Measurements from ENCODE around the gene SPTB.

Gene SPTB

GRCh38 chr14:64706593-64707193 is 173.0 kb downstream of the SPTB start:
- no peaks in the 10 kb centered on the region for H3K9me3 ChIP-seq (ENCODE audit: control extremely low read depth in 1 of 5, control insufficient read depth in 4 of 5, insufficient read depth in 2 of 5, low read depth in 1 of 5, low read length in 4 of 5)
- peaks cover 0 to 3% (median 0%) of the 10 kb centered on the region in 4 experiments for H3K36me3 ChIP-seq (ENCODE audit: control insufficient read depth in 4 of 4, insufficient read depth in 4 of 4, low read length in 3 of 4)
- H3K27me3 ChIP-seq (replicated peaks in 2 of 5; ENCODE audit: control insufficient read depth in 4 of 5, insufficient read depth in 5 of 5, low read length in 4 of 5), result peaks cover 0 to 52% (median 24%) of the 10 kb centered on the region in 5 experiments
- H3K4me1 ChIP-seq (ENCODE audit: control extremely low read depth in 1 of 4, control insufficient read depth in 4 of 4, insufficient read depth in 4 of 4, low read length in 3 of 4), result peaks cover 25 to 91% (median 62%) of the 10 kb centered on the region in 4 experiments
- H3K27ac ChIP-seq (ENCODE audit: insufficient read depth in 1 of 2, low read depth in 1 of 2, low read length in 2 of 2, poor library complexity in 1 of 2, severe bottlenecking in 2 of 2), result no peak overlapping the region
- H3K4me3 ChIP-seq (ENCODE audit: control insufficient read depth in 1 of 7, extremely low read depth in 1 of 7, insufficient read depth in 4 of 7, low read depth in 2 of 7, low read length in 6 of 7), result peak overlapping the region in 1 of 7 experiments; percentile 74
- DNase-seq, result no peak
- ChIA-PET CTCF (interaction anchor here (0.8 to 4.3 kb wide), 7 partner anchors 9 to 58 kb away, joined by 3 to 20 read pairs (median 3); no protein-coding TSS in a partner anchor), POLR2A (no interaction called here)
- WGBS (ENCODE audit: insufficient coverage), result 95% methylated on average over 12 of the region's 14 CpGs

GRCh38 chr14:64706119-64706592 is 173.6 kb downstream of the SPTB start:
- no peak for DNase-seq
- ChIA-PET POLR2A (no interaction called here), CTCF (interaction anchor here (0.8 to 4.3 kb wide), 5 partner anchors 8 to 58 kb away, joined by 3 to 20 read pairs (median 3); no protein-coding TSS in a partner anchor)
- Histone ChIP-seq H3K27ac (ENCODE audit: insufficient read depth in 1 of 2, low read depth in 1 of 2, low read length in 2 of 2, poor library complexity in 1 of 2, severe bottlenecking in 2 of 2) (no peak overlapping the region), H3K4me3 (ENCODE audit: control insufficient read depth in 1 of 7, extremely low read depth in 1 of 7, insufficient read depth in 4 of 7, low read depth in 2 of 7, low read length in 6 of 7) (peak overlapping the region in 1 of 7 experiments; percentile 74), H3K9me3 (ENCODE audit: control extremely low read depth in 1 of 5, control insufficient read depth in 4 of 5, insufficient read depth in 2 of 5, low read depth in 1 of 5, low read length in 4 of 5) (no peaks in the 10 kb centered on the region), H3K36me3 (ENCODE audit: control insufficient read depth in 4 of 4, insufficient read depth in 4 of 4, low read length in 3 of 4) (peaks cover 0 to 3% (median 0%) of the 10 kb centered on the region in 4 experiments), H3K27me3 (replicated peaks in 2 of 5; ENCODE audit: control insufficient read depth in 4 of 5, insufficient read depth in 5 of 5, low read length in 4 of 5) (peaks cover 0 to 58% (median 29%) of the 10 kb centered on the region in 5 experiments), H3K4me1 (ENCODE audit: control extremely low read depth in 1 of 4, control insufficient read depth in 4 of 4, insufficient read depth in 4 of 4, low read length in 3 of 4) (peaks cover 25 to 94% (median 62%) of the 10 kb centered on the region in 4 experiments)
- WGBS (ENCODE audit: insufficient coverage), result 72% methylated on average over 4 of the region's 4 CpGs

- Histone ChIP-seq H3K27ac (ENCODE audit: insufficient read depth in 1 of 2, low read depth in 1 of 2, low read length in 2 of 2, poor library complexity in 1 of 2, severe bottlenecking in 2 of 2) (no peak overlapping the region), H3K4me3 (ENCODE audit: control insufficient read depth in 1 of 7, extremely low read depth in 1 of 7, insufficient read depth in 4 of 7, low read depth in 2 of 7, low read length in 6 of 7) (peak overlapping the region in 6 of 7 experiments; percentile 9 to 74 (median 62)), H3K9me3 (ENCODE audit: control extremely low read depth in 1 of 5, control insufficient read depth in 4 of 5, insufficient read depth in 2 of 5, low read depth in 1 of 5, low read length in 4 of 5) (no peaks in the 10 kb centered on the region), H3K4me1 (ENCODE audit: control extremely low read depth in 1 of 4, control insufficient read depth in 4 of 4, insufficient read depth in 4 of 4, low read length in 3 of 4) (peaks cover 25 to 95% (median 62%) of the 10 kb centered on the region in 4 experiments), H3K27me3 (replicated peaks in 2 of 5; ENCODE audit: control insufficient read depth in 4 of 5, insufficient read depth in 5 of 5, low read length in 4 of 5) (peaks cover 0 to 64% (median 32%) of the 10 kb centered on the region in 5 experiments), H3K36me3 (ENCODE audit: control insufficient read depth in 4 of 4, insufficient read depth in 4 of 4, low read length in 3 of 4) (no peaks in the 10 kb centered on the region)
- 6% methylated on average over 13 of the region's 18 CpGs for WGBS (ENCODE audit: insufficient coverage)
- peak in 2 of 3 donors; percentile 47 to 52 for DNase-seq
- ChIA-PET POLR2A (no interaction called here), CTCF (interaction anchor here (0.7 to 1.8 kb wide), 6 partner anchors 8 to 117 kb away, joined by 3 to 4 read pairs (median 3); no protein-coding TSS in a partner anchor)
Observed at GRCh38 chr14:64705381-64706118, 174.2 kb downstream of the SPTB start.

GRCh38 chr14:64704743-64705380 is 174.8 kb downstream of the SPTB start:
- Histone ChIP-seq H3K4me3 (ENCODE audit: control insufficient read depth in 1 of 7, extremely low read depth in 1 of 7, insufficient read depth in 4 of 7, low read depth in 2 of 7, low read length in 6 of 7) (peak overlapping the region; percentile 9 to 74 (median 57)), H3K27ac (ENCODE audit: insufficient read depth in 1 of 2, low read depth in 1 of 2, low read length in 2 of 2, poor library complexity in 1 of 2, severe bottlenecking in 2 of 2) (no peak overlapping the region), H3K4me1 (ENCODE audit: control extremely low read depth in 1 of 4, control insufficient read depth in 4 of 4, insufficient read depth in 4 of 4, low read length in 3 of 4) (peaks cover 22 to 93% (median 60%) of the 10 kb centered on the region in 4 experiments), H3K9me3 (ENCODE audit: control extremely low read depth in 1 of 5, control insufficient read depth in 4 of 5, insufficient read depth in 2 of 5, low read depth in 1 of 5, low read length in 4 of 5) (no peaks in the 10 kb centered on the region), H3K36me3 (ENCODE audit: control insufficient read depth in 4 of 4, insufficient read depth in 4 of 4, low read length in 3 of 4) (no peaks in the 10 kb centered on the region), H3K27me3 (replicated peaks in 2 of 5; ENCODE audit: control insufficient read depth in 4 of 5, insufficient read depth in 5 of 5, low read length in 4 of 5) (peaks cover 0 to 66% (median 34%) of the 10 kb centered on the region in 5 experiments)
- peak in 1 of 3 donors; percentile 40 for DNase-seq
- CTCF ChIA-PET, result interaction anchor here (0.7 to 1.2 kb wide), 4 partner anchors 29 to 118 kb away, joined by 3 read pairs; no protein-coding TSS in a partner anchor
- POLR2A ChIA-PET, result no interaction called here
- WGBS (ENCODE audit: insufficient coverage), result under 1% methylated on average over 20 of the region's 51 CpGs

DNA sequence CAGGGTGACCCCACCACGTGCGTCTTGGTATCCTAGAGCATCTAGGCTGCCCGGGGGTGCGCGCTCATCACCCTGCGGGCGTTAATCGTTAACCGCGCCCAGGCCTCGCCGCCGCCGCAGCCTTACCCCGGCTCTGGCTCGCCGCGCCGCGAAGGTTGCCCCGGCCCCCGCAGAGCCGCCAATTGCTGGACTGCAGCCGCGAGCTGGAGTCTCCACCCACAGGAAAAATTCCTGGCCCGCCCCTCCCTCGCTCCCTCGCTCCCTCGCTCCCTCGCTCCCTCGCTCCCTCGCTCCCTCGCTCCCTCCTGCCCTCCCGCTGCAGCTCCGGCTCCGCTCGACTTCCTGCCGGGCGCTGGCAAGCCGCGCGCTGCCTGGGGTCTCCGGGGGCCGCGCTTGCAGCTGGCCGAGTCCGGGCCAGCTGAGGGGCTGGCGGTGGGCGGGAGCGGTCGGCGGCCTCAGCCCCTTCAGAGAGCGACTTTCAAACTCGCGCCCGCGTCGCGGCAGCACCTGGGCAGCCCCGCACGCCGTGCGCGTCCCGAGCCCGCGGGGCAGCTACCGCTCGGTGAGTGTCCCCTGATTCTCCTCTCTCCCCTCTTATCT is 175.5 kb downstream of the SPTB start, which contains the start of gene PLEKHG3:
TSS of gene PLEKHG3 (plus strand) at position 282 of the 600 bp plus-strand sequence. CDS start 23,208 bp downstream, outside the sequence.
- WGBS (ENCODE audit: insufficient coverage), result 0% methylated on average over 61 of the region's 69 CpGs
- H3K27me3 ChIP-seq (replicated peaks in 2 of 5; ENCODE audit: control insufficient read depth in 4 of 5, insufficient read depth in 5 of 5, low read length in 4 of 5), result peaks cover 0 to 66% (median 34%) of the 10 kb centered on the region in 5 experiments
- CTCF ChIA-PET, result interaction anchor here (0.7 to 1.2 kb wide), 2 partner anchors 29 to 119 kb away, joined by 3 read pairs; no protein-coding TSS in a partner anchor
- H3K4me3 ChIP-seq (ENCODE audit: control insufficient read depth in 1 of 7, extremely low read depth in 1 of 7, insufficient read depth in 4 of 7, low read depth in 2 of 7, low read length in 6 of 7), result peak within 1 kb of the TSS; percentile 11 to 74 (median 58)
- POLR2A ChIA-PET, result no interaction called here
- peak in 2 of 3 donors; percentile 43 to 58 for DNase-seq
- no peaks in the 10 kb centered on the region for H3K9me3 ChIP-seq (ENCODE audit: control extremely low read depth in 1 of 5, control insufficient read depth in 4 of 5, insufficient read depth in 2 of 5, low read depth in 1 of 5, low read length in 4 of 5)
- no peaks in the 10 kb centered on the region for H3K36me3 ChIP-seq (ENCODE audit: control insufficient read depth in 4 of 4, insufficient read depth in 4 of 4, low read length in 3 of 4)
- peaks cover 20 to 93% (median 58%) of the 10 kb centered on the region in 4 experiments for H3K4me1 ChIP-seq (ENCODE audit: control extremely low read depth in 1 of 4, control insufficient read depth in 4 of 4, insufficient read depth in 4 of 4, low read length in 3 of 4)
- H3K27ac ChIP-seq (ENCODE audit: insufficient read depth in 1 of 2, low read depth in 1 of 2, low read length in 2 of 2, poor library complexity in 1 of 2, severe bottlenecking in 2 of 2), result no peak within 1 kb of the TSS

- peaks cover 17 to 93% (median 58%) of the 10 kb centered on the region in 4 experiments for H3K4me1 ChIP-seq (ENCODE audit: control extremely low read depth in 1 of 4, control insufficient read depth in 4 of 4, insufficient read depth in 4 of 4, low read length in 3 of 4)
- 6% methylated on average over 18 of the region's 26 CpGs for WGBS (ENCODE audit: insufficient coverage)
- ChIA-PET POLR2A (no interaction called here), CTCF (no interaction called here)
- peaks cover 0 to 66% (median 34%) of the 10 kb centered on the region in 5 experiments for H3K27me3 ChIP-seq (replicated peaks in 2 of 5; ENCODE audit: control insufficient read depth in 4 of 5, insufficient read depth in 5 of 5, low read length in 4 of 5)
- no peaks in the 10 kb centered on the region for H3K36me3 ChIP-seq (ENCODE audit: control insufficient read depth in 4 of 4, insufficient read depth in 4 of 4, low read length in 3 of 4)
- no peaks in the 10 kb centered on the region for H3K9me3 ChIP-seq (ENCODE audit: control extremely low read depth in 1 of 5, control insufficient read depth in 4 of 5, insufficient read depth in 2 of 5, low read depth in 1 of 5, low read length in 4 of 5)
- no peak overlapping the region for H3K27ac ChIP-seq (ENCODE audit: insufficient read depth in 1 of 2, low read depth in 1 of 2, low read length in 2 of 2, poor library complexity in 1 of 2, severe bottlenecking in 2 of 2)
- DNase-seq, result peak in 1 of 3 donors; percentile 31
- H3K4me3 ChIP-seq (ENCODE audit: control insufficient read depth in 1 of 7, extremely low read depth in 1 of 7, insufficient read depth in 4 of 7, low read depth in 2 of 7, low read length in 6 of 7), result peak overlapping the region in 6 of 7 experiments; percentile 23 to 74 (median 62)
Observed at GRCh38 chr14:64703395-64704142, 176.1 kb downstream of the SPTB start.
